Hepatic stellate cell (primary cell): ENCODE measurements around the gene KIAA0232.
"Not testable (repeated sequence)": the region's sequence is repeated elsewhere in the genome, so short reads cannot be mapped to it uniquely, and the experiment has no call there.

ENCODE experiments used
- DNase-seq: peaks from one replicate; pipeline ENCODE4 v3.0.0; 2011; ENCODE audit warnings: low spot score

KIAA0232 gene

DNA sequence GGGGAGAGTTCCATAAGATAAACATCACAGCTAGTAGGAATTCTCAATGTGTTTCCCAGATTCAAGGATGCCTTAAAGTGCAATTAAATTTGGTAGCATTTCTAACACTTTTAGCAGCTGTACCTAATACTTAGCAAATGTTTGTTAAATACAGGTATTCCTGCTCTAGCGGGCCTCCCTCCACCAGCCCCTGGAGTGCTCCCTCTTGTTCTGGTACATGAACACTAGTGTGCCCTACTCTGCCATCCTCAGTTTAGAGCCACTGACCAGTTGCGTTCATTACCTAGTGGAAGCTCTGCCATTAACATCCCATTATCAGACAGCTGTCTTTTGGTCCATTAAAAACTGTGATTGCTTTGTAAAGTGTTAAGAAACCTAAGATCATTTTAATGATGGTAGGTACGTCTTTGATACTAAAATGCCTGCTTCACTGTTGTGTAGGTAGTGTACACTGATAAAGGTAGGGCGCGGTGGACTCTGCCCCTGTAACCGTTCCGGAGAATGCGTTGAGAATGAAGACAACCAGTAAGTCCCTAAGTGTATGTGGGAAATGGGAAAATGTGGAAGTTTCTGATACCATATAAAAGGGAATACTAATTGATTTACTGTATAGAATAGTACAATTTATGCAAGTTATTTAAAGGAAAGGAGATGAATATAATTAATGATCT lies 21.7 kb downstream of the KIAA0232 start:
- DNase-seq: no peak

DNA sequence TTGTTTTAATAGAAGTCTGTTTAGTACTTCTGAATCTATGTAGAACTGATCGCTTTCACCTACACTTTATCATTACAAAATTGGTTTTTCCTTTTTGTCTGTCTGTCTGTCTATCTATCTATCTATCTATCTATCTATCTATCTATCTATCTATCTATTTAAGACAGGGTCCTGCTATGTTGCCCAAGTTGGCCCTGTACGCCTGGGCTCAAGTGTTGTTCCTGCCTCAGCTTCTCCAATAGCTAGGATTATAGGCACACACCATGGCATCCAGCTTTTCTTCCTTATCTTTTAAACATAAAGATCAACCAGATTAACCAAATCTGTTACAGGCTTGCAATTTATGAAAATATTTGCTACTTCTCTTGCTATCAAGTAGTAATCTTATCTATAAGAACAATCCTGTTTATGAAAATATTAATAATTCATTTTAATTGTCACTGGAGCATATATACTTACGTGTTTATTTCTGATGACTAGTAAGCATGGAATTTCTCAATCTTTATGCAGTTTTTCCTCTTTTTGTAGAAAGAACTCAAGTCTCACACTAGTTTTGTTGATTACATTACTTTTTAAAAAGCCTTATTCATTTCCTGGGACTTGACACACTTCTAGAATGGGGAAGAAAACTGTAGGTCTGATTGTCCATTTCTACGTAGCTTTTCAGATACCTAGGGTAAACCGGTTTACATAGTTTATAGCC lies 24.5 kb downstream of the KIAA0232 start:
- DNase-seq: no peak

DNA sequence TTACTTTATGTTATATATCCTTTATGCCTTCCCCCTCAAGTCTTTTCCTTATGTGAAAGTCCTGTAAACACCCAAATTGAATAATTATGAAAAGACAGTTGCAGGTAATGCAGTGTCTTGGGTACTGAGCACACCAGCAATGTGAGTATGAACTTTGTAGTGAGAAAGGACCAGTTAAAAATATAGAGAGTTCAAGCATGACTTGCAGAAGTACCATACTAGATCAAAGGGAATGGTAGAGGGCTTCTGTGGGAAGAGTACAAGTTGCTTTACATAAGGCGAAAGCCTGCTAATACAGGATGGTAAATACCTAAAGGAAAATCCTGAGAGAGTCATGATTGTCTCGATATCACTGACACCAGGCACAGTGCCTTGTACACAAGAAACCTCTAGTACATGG lies 25.7 kb downstream of the KIAA0232 start:
- DNase-seq: no peak

DNA sequence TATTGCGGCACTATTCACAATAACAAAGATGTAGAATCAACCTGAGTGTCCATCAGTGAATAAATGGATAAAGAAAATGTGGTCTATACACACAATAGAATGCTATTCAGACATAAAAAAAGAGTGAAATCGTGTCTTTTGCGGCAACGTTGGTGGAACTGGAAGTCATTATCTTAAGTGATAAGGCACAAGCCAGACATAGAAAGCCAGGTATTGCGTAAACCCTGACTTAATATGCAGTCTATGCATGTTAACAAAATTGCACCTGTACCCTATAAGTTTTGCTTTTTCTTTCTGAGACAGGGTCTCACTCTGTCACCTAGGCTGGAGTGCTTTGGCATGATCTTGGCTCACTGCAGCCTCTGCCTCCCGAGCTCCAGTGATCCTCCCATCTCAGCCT lies 28.6 kb downstream of the KIAA0232 start:
- DNase-seq: no peak

DNA sequence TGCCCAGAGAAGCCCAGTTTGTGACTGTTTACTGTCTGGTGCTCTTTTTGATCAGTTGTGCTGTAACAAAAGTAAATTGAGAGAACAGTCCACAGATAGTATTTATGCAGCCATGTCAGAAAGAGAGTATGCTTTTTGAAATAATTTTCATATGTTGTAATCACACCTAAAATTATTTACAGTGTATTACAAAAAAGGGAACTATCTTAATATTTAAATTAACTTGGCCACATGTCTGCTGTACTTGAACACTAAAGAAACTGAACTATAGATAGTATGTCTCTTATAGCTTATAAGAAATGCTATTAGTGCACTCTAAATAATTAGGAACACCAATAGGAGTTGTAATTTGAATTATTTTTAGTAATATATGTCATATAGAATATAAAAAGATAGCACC lies 30.2 kb downstream of the KIAA0232 start:
- no peak for DNase-seq

DNA sequence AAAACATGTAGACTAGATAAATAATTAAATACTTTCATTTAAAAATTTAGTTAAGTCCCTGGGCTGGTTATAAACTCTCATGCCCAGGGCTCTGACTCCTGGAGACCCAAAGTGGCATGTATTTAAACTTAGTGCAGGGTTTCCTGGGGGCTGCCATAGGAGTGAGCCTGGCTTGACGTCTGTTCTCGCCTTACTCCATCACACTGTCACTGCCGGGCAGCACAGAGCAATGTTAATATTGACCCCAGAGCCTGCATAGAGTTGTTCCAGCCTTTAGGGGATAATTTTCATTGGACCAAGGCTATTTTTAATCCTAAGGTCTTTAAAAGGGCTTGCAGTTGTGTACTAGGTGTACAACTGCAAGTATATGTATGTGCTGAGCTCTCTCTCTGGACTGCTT lies 31.2 kb downstream of the KIAA0232 start:
- DNase-seq: no peak

DNA sequence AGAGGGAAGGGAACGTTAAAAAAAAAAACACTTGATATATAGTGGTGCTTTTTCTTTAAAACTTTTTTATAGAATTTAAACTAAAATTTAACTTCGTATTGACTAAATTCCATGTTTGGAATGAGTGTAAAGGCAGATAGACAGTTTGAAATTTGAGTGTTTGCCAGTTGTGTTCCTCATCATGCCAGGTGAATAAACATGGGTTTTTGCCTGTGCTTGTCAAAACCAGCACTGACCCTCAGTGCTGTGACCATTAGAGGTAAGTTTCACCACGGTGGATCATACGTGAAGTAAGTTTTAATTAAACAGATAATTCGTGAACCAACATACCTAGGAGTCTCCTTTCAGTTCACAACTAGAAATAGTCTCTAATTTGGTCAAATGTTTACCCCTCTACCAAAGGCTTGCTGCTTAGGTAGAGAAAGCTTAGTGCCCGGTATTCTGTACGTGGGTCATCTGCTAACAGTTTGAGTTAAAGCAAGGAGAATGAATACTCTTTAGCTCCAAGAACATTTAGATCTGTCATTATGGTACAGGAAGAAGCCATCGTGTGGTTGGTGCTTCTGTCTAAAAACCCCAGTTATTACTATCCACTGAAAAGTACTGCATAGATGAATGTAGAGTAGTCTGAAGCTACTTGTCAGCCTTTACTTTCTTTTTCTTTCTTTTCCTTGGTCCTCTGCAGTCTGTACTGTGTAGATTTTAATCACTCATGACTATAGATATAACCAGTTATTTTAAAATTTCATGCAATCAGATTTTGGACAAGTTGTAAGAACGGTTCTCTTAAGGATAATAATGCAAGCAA lies 32.7 kb downstream of the KIAA0232 start:
- DNase-seq: no peak

DNA sequence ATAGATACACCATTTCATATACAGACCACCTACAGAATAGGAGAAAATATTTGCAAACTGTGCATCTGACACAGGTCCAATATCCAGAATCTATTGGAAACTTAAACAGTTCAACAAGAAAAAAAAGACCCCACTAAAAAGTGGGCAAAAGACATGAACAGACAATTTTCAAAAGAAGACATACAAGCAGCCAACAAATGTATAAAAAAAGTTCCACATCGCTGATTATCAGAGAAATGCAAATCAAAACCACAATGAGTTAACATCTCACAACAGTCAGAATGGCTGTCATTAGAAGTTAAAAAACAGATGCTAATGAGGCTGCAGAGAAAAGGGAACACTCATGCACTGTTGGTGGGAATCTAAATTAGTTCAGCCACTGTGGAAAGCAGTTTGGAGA lies 36.8 kb downstream of the KIAA0232 start:
- DNase-seq: no peak

DNA sequence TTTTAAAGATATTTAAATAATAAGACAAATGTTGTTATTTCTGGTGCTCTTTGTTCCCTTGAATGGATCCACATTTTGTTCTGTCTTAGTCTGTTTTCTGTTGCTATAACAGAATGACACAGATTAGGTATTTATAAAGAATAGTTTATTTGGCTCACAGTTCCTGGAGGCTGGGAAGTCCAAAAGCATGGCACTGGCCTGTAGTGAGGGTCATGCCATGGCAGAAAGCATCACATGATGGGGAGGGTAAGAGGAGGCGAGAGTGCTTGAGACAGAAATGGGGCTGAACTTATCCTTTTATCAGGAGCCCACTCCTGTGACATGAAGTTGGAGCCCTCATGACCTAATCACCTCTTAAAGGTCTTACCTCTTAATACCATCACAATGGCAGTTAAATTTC lies 38.2 kb downstream of the KIAA0232 start:
- DNase-seq: no peak

DNA sequence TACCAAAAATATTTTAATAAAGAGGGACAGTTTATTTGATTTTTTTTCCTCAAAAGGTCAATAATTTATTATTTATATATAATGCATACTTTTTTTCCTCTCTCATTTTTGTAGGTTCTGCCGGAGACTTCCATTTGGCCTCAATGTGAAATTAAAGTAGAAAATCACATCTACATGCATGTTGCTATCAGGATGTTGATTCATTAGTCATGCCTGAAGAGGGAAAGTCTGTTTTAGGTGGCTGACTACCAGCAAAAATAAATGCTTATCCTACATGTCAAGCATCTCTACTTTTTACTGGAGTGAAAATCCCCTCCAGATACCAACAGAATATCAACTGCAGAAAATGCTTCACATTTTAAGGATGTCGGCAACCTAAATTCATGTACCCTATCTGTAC lies 41.5 kb downstream of the KIAA0232 start:
- DNase-seq: no peak

DNA sequence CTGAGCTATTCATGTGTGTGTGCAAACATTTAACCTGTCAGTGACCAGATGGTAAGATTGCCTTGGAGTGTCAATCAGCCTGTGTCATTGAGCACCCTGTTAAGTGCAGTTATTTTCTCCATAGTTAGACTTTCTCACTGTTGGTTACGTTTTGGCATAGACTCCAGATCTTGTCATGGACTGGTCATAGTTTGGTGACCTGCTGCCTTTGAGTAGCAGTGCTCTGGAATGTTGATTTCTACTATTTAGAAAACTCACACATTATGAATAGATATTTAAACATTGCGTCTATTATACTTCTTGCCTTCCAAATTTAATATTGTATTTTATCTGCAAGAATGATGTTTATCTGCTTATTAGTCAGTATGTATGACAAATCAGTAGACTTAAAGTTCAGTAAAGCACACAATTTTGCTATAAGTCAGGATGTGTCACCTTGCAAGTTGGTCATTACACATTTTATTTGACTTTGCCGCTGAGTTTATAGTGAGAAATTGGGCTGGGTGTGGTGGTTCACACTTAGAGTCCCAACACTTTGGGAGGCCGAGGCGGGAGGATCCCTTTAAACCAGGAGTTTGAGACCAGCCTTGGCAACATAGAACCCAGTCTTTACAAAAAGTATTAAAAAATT lies 42.4 kb downstream of the KIAA0232 start:
- DNase-seq: no peak

DNA sequence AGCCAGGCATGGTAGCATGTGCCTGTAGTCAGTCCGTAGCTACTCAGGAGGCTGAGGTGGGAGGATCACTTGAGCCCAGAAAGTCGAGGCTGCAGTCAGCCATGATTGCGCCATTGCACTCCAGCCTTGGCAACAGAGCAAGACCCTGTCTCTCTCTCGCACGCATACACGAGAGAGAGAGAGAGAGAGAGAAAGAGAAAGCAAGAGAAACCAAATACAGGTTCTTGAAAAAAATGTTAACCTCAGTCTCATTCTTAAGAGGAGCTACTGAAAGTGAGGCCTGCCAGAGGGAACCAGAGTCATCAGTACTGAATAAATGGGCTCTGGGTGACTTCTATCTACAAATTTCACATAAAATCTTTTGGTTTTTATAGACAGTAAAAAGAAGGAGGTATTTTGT lies 42.9 kb downstream of the KIAA0232 start:
- no peak for DNase-seq

DNA sequence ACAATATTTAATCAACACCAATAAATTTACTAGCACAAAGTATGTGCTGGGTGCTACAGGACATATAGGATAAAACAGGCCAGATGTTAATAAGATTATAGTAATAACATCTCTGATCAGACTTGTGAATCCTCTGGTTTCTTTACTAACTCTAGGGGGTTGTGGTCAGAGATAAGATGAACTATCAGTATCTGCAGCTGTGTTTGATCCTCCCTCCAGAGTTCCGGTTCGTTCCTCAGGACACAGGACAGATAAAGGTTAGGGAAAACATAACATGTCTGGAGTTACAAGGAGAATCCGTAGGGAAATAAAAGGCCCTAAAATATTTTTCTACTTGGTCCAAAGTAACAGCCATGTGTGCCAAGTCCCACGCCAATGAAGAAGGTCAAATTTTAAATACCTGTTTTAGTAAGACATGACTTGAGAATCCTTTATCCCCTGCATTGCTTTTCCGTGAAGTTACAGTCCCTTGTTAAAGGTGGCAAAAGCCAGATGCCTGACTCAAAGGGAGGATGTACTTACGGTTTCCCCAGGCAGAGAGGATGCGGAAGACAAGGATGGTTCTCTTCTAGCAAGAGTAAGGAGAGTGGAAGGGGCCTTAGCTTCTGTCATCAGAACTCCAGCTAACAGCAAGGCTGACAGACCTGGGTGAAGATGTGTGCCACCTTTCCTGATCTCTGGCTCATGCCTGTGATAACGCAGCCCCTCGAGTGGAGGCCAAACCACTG lies 44.4 kb downstream of the KIAA0232 start:
- DNase-seq: no peak

DNA sequence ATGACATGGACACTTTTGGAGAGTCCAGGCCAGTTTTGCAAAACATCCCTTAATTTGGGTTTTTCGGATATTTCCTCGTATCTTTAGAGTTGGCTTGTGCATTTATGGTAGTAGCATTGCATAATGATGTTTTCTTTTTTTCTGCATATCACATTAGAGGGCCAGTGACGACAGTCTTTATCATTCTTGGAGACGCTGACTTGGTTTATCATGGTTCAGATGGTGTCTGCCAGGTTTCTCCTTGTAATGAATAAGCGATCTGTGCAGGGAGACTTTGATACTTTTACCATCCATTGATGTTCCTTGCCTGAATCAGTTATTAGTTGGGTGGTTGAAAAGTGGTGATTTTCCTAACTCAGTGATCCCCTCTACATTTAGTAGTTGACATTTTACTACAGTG lies 46.6 kb downstream of the KIAA0232 start:
- no peak for DNase-seq

DNA sequence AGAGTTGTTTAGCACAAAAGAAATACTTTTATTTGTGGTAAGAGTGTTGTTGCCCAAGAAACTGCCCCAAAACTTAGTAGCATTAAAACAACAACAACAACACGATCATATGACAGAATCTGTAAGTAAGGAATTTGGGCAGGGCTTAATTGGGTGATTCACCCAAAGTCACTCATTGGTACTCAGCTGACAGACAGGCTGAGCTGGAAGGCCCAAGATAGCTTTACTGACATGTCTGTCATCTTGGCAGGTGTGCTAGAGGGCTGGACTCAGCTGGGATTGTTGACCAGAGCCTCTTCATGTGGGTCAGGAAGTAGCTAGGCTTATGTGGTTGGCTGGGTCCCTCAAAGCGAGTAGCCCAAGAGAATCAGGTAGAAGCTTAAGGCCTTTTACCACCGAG lies 52.3 kb downstream of the KIAA0232 start:
- DNase-seq: no peak

DNA sequence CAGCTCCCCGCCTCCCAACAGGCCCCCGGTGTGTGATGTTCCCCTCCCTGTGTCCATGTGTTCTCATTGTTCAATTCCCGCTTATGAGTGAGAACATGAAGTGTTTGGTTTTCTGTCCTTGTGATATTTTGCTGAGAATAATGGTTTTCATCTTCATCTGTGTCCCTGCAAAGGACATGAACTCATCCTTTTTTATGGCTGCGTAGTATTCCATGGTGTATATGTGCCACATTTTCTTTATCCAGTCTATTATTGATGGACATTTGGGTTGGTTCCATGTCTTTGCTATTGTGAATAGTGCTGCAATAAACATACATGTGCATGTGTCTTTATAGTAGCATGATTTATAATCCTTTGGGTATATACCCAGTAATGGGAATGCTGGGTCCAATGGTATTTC lies 53.1 kb downstream of the KIAA0232 start:
- DNase-seq: not testable (repeated sequence)

DNA sequence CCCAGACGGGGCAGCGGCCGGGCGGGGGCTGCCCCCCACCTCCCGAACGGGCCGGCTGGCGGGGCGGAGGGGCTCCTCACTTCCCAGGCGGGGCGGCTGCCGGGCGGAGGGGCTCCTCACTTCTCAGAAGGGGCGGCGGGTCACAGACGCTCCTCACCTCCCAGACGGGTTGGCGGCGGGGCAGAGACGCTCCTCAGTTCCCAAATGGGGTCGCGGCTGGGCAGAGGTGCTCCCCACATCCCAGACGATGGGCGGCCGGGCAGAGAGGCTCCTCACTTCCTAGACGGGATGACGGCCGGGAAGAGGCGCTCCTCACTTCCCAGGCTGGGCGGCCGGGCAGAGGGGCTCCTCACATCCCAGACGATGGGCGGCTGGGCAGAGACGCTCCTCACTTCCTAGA lies 54.6 kb downstream of the KIAA0232 start:
- DNase-seq: not testable (repeated sequence)

DNA sequence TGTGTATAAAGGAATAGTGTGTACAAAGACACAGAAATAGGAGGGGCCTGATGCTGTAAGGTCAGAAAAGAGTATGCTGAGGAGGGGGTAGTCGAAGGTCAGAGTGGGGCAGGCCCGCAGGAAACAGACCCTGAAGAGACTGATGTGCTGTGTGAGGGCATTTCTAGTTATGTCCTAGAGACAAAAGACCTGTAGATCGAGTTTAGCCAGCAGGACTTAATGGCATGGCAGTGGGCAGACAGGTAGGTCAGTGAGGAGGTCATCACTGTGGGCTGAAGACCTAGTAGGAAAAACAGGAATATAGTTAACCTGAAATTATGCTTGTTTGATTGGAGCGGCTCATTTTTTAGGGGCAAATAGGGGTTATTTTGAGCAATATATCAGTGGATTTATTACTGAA lies 57.1 kb downstream of the KIAA0232 start:
- DNase-seq: no peak

DNA sequence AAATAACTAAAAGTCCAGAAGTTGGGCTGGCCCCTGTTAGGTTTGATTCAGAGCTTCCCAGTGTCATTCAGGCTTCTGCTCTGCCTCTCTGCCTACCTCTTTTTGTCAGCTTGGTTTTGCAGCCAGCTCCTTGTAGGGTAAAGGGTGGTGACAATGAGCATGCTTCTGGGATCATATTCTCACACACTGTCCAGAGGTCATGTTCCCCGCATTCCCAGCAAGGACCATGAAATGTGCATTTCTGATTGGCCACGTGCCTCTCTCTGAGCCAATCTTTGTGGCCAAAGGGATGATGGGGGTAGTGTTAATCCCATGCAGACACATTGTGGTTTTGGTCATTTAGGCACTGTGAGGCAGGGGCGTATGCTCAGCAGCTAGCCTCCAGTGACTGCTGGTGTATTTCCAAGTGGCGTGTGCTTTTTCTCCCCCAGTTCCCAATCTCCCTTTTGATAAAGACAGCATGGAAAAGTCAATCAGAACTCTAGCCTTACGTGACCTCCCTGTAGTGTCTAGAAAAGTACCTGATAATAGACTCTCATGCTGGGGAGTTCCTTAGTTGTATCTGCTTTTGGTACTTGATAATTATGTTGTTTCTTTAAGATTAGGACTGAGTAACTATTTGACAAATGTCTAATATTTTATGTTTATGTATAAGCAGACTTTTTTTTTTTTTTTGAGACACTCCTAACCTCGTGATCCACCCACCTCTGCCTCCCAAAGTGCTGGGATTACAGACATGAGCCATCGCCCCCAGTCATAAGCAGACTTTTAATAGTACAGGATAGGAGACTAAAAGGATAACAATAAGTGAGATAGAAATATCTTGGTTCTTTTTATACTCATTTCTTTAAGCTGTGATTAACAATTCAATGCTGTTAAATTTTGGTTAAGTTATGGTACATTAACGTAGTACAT lies 57.8 kb downstream of the KIAA0232 start:
- peak; percentile 21 for DNase-seq

DNA sequence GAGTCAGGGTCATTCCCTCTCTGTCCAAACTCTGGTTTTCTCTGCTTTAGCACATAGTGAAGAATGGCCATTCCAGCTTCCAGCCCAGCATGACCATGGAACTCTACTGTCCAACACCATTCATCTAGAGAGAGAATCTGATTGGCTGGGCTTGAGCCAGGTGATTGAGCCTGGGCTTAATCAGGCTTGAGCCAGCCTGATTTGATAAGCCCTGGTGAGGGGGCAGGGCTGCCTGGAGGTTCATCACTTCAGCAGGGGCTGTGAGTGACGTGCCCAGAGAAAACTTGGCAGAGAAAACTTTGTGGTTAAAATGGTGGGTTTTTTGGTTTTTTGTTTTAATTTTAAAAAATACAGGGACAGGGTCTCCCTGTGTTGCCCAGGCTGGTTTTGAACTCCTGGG lies 62.5 kb downstream of the KIAA0232 start:
- DNase-seq: no peak

DNA sequence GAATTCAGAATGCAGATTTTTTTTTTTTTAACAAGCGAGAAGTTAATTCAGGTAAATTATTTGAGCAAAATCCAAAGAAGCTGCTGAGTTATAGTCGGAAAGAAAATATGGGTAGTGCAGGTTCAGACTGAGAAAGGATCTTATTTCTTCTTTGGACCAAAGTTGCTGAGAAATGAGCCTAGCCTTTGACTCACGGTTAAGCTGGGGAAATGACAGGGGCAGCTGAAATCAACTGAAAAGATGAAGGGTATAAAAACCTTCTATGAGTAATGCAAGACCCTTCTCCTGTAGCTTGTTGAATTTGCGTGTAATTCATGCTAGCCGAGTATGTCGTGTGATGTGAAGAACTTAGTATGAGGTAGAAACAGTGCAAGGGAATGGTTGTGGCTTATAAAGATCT lies 63.0 kb downstream of the KIAA0232 start:
- DNase-seq: no peak
